ENCODE data around the gene DNA2. TPM values are rescaled to one million over a fixed set of nuclear protein-coding genes. Genes with fewer than 3 reads are reported as not detected.

DNA2 gene
- total and polyA plus RNA-seq, 2 of the 4 experiments (the other 2 are of a cell fraction), result 3.9 to 5.6 TPM

- no TSS peak for BruUV-seq (replicated peaks)
- H2BK15ac ChIP-seq (ENCODE audit: low read depth, low read length), result no peak overlapping the region
- H4K8ac ChIP-seq (ENCODE audit: low read depth in 2 of 2, low read length in 2 of 2), result no peak overlapping the region
- no peak overlapping the region for H3K4ac ChIP-seq (ENCODE audit: low read depth, low read length)
- dilution Hi-C loops (cut with HindIII; ENCODE audit: low sequenced_read_pairs, unreplicated experiment) (no loop called here), intact Hi-C loops (cut with micrococcal nuclease) (no loop called here), in situ Hi-C loops (cut with MboI; ENCODE audit: low sequenced_read_pairs) (no loop called here)
- peaks cover 20% of the 10 kb centered on the region for H3K36me3 ChIP-seq (ENCODE audit: control insufficient read depth, insufficient read depth, low read length)
- H3K18ac ChIP-seq (ENCODE audit: low read depth, low read length), result no peak overlapping the region
- H3K4me1 ChIP-seq (ENCODE audit: control insufficient read depth, insufficient read depth, low read length), result peaks cover 1% of the 10 kb centered on the region; the same call in 1 of the 2 replicates
- DNase-seq (no peak), ATAC-seq (ENCODE audit: low read depth) (no peak)
- no peak overlapping the region for H2AK5ac ChIP-seq (ENCODE audit: low read depth, low read length)
- no peak overlapping the region for H3K4me2 ChIP-seq (ENCODE audit: low read depth, low read length)
- 0 out of 2 replicates have a peak, but pooled peaks cover 3% of the 10 kb centered on the region for H3K9me1 ChIP-seq (ENCODE audit: insufficient read depth, low read length)
- CTCF ChIA-PET, result no interaction called here
- TF ChIP-seq MAFK (IDR thresholded peaks at IDR 0.05; ENCODE audit: low read depth, low read length) (no peak), CEBPB (IDR thresholded peaks at IDR 0.05; ENCODE audit: low read depth, low read length) (no peak), MXI1 (IDR thresholded peaks at IDR 0.05; ENCODE audit: borderline replicate concordance, low read depth, low read length) (no peak), FOS (IDR thresholded peaks at IDR 0.05; ENCODE audit: low read depth, low read length) (no peak), POLR2A (IDR thresholded peaks at IDR 0.05; ENCODE audit: low read depth, low read length) (no peak), SMC3 (IDR thresholded peaks at IDR 0.05; ENCODE audit: low read depth, low read length) (no peak), MAZ (IDR thresholded peaks at IDR 0.05; ENCODE audit: borderline replicate concordance, low read depth, low read length) (no peak), RCOR1 (IDR thresholded peaks at IDR 0.05; ENCODE audit: insufficient replicate concordance, low read length) (no peak), BHLHE40 (IDR thresholded peaks at IDR 0.05; ENCODE audit: low read depth, low read length) (no peak), RAD21 (IDR thresholded peaks at IDR 0.05; ENCODE audit: low read length) (no peak)
- TF ChIP-seq, protein P1, sequence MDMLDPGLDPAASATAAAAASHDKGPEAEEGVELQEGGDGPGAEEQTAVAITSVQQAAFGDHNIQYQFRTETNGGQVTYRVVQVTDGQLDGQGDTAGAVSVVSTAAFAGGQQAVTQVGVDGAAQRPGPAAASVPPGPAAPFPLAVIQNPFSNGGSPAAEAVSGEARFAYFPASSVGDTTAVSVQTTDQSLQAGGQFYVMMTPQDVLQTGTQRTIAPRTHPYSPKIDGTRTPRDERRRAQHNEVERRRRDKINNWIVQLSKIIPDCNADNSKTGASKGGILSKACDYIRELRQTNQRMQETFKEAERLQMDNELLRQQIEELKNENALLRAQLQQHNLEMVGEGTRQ (IDR thresholded peaks at IDR 0.05; ENCODE audit: low read depth, low read length), result no peak
- TF ChIP-seq, protein P2, sequence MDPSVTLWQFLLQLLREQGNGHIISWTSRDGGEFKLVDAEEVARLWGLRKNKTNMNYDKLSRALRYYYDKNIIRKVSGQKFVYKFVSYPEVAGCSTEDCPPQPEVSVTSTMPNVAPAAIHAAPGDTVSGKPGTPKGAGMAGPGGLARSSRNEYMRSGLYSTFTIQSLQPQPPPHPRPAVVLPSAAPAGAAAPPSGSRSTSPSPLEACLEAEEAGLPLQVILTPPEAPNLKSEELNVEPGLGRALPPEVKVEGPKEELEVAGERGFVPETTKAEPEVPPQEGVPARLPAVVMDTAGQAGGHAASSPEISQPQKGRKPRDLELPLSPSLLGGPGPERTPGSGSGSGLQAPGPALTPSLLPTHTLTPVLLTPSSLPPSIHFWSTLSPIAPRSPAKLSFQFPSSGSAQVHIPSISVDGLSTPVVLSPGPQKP (IDR thresholded peaks at IDR 0.05; ENCODE audit: borderline replicate concordance, low read depth, low read length), result no peak
- H3K9me3 ChIP-seq (ENCODE audit: control insufficient read depth, insufficient read depth, low read length), result no peaks in the 10 kb centered on the region
- no peak overlapping the region for H2BK20ac ChIP-seq (ENCODE audit: low read depth, low read length)
- no CpG with 5 or more reads among the region's 3 CpGs for WGBS, 2 experiments (ENCODE audit: extremely low coverage in 2 of 2, insufficient read length in 1 of 2)
- H4K5ac ChIP-seq (ENCODE audit: low read depth, low read length), result no peak overlapping the region
- H3K56ac ChIP-seq (ENCODE audit: extremely low read depth, insufficient read depth, low read length), result no peak overlapping the region
- no peak overlapping the region for H2AFZ ChIP-seq (replicated peaks; ENCODE audit: low read length, poor library complexity)
- H3K79me1 ChIP-seq (ENCODE audit: low read depth in 1 of 2, low read length in 2 of 2), result no peaks in the 10 kb centered on the region
- H2BK120ac ChIP-seq (ENCODE audit: low read depth, low read length), result no peak overlapping the region
- no peak overlapping the region for H4K91ac ChIP-seq (ENCODE audit: insufficient read depth, low read depth, low read length)
- no peak overlapping the region for H3K14ac ChIP-seq (replicated peaks; ENCODE audit: low read depth, low read length)
- no peak overlapping the region for H3K9ac ChIP-seq (ENCODE audit: low read depth, low read length)
- no peak overlapping the region for H2AK9ac ChIP-seq (replicated peaks; ENCODE audit: low read depth, low read length, poor library complexity)
- no peaks in the 10 kb centered on the region for H4K20me1 ChIP-seq (ENCODE audit: insufficient read depth, low read length)
- no peak overlapping the region for H3K27ac ChIP-seq (ENCODE audit: insufficient read depth, low read length)
- H3K27me3 ChIP-seq (ENCODE audit: control insufficient read depth, insufficient read depth, low read length), result no peaks in the 10 kb centered on the region
- no peak overlapping the region for H2BK5ac ChIP-seq (ENCODE audit: low read depth, low read length, poor library complexity, severe bottlenecking)
- POLR2A ChIA-PET (ENCODE audit: unreplicated experiment), result no interaction called here
- no peak overlapping the region for H3K23ac ChIP-seq (ENCODE audit: low read depth, low read length)
- no peak overlapping the region for H3K4me3 ChIP-seq (ENCODE audit: insufficient read depth, low read depth, low read length)
These were observed 18.1 kb upstream of the DNA2 start for GRCh38 chr10:68489919-68490318.

All from IMR-90 (cell line).